BJ (cell line): Measurements from ENCODE around the gene C1orf52. TPM values are rescaled to one million over a fixed set of nuclear protein-coding genes. Genes with fewer than 3 reads are reported as not detected.

Source experiments
- CTCF ChIA-PET: fragments of 350-600 bp; formaldehyde crosslinking; extraction: SDS; loops from one replicate; lab custom pipeline; 2021; ENCODE audit warnings: antibody characterized with exemption, inconsistent platforms; lab: Yijun Ruan, JAX
- POLR2A ChIA-PET: fragments of 300-600 bp; sonication (Branson Sonifier 250); formaldehyde crosslinking; extraction: SDS; loops from one replicate; lab custom pipeline; 2021; ENCODE audit warnings: antibody characterized with exemption; lab: Charles Lee
- DNase-seq: peaks from one replicate; pipeline ENCODE4 v3.0.0-alpha.2; 2011; ENCODE audit warnings: low read depth
- H3K27me3 ChIP-seq: 2 replicates; pipeline ENCODE4 v1.6.0; 2011; ENCODE audit warnings: low read length; ENCODE audit not compliant: control insufficient read depth, insufficient read depth
- H3K36me3 ChIP-seq: 2 replicates; pipeline ENCODE4 v1.5.1; 2011; ENCODE audit warnings: low read length; ENCODE audit not compliant: control insufficient read depth, insufficient read depth
- H3K4me3 ChIP-seq: 2 replicates; pipeline ENCODE4 v1.5.1; 2011; ENCODE audit warnings: low read depth, mild to moderate bottlenecking, control low read depth, low read length
- polyA plus RNA-seq: library from polyadenylated mRNA; depleted of rRNA; stranded (reverse); fragments of >200 nt; gene quantifications from 2 replicates; pipeline ENCODE4 v1.2.3, GENCODE V29; 2011
- TF ChIP-seq, protein P1 (sequence below): IDR thresholded peaks from 2 replicates; pipeline ENCODE4 v1.5.1; 2011; ENCODE audit warnings: low read depth, mild to moderate bottlenecking, control low read depth, inconsistent platforms, low read length, moderate library complexity; ENCODE audit not compliant: insufficient read depth

Gene C1orf52
- polyA plus RNA-seq, 1 experiment, result 29.6 TPM

- Histone ChIP-seq H3K4me3 (no peak overlapping the region), H3K36me3 (no peaks in the 10 kb centered on the region), H3K27me3 (no peaks in the 10 kb centered on the region)
- TF ChIP-seq, protein P1, sequence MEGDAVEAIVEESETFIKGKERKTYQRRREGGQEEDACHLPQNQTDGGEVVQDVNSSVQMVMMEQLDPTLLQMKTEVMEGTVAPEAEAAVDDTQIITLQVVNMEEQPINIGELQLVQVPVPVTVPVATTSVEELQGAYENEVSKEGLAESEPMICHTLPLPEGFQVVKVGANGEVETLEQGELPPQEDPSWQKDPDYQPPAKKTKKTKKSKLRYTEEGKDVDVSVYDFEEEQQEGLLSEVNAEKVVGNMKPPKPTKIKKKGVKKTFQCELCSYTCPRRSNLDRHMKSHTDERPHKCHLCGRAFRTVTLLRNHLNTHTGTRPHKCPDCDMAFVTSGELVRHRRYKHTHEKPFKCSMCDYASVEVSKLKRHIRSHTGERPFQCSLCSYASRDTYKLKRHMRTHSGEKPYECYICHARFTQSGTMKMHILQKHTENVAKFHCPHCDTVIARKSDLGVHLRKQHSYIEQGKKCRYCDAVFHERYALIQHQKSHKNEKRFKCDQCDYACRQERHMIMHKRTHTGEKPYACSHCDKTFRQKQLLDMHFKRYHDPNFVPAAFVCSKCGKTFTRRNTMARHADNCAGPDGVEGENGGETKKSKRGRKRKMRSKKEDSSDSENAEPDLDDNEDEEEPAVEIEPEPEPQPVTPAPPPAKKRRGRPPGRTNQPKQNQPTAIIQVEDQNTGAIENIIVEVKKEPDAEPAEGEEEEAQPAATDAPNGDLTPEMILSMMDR, result no peak
- ChIA-PET POLR2A (no interaction called here), CTCF (interaction anchor here (1.1 kb wide), 1 partner anchor 16 kb away, joined by 4 read pairs; no protein-coding TSS in a partner anchor)
- DNase-seq, result peak; percentile 22
Measured at GRCh38 chr1:85214654-85215053, 44.8 kb downstream of the C1orf52 start.

- no peaks in the 10 kb centered on the region for H3K27me3 ChIP-seq
- ChIA-PET CTCF (no interaction called here), POLR2A (no interaction called here)
- no peak overlapping the region for H3K4me3 ChIP-seq
- no peak for DNase-seq
- TF ChIP-seq, protein P1, result no peak
- no peaks in the 10 kb centered on the region for H3K36me3 ChIP-seq
Measured at GRCh38 chr1:85208488-85208887, 51.0 kb downstream of the C1orf52 start.

- DNase-seq, result no peak
- H3K36me3 ChIP-seq, result no peaks in the 10 kb centered on the region
- ChIA-PET CTCF (no interaction called here), POLR2A (interaction anchor here (0.7 kb wide), 1 partner anchor 25 kb away, joined by 4 read pairs; no protein-coding TSS in a partner anchor)
- no peaks in the 10 kb centered on the region for H3K27me3 ChIP-seq
- no peak overlapping the region for H3K4me3 ChIP-seq
- TF ChIP-seq, protein P1, result no peak
Measured at GRCh38 chr1:85203573-85204171, 55.8 kb downstream of the C1orf52 start.

DNA sequence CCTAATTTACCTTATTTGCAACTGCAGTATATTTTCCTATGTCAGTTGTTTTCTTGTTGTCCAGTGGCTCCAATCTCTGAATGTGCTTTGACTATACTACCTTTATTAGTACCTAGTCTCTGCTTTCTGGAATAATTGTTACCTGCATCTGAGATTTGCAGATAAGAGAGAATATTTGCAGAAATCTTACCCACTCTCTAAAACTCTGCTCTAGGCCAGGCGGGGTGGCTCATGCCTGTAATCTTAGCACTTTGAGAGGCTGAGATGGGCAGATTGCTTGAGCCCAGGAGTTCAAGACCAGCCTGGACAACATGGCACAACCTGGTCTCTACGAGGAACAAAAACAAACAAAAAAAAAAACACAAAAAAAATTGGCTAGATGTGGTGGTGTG is 56.6 kb downstream of the C1orf52 start:
- ChIA-PET POLR2A (no interaction called here), CTCF (no interaction called here)
- no peaks in the 10 kb centered on the region for H3K36me3 ChIP-seq
- no peak for DNase-seq
- no peak overlapping the region for H3K4me3 ChIP-seq
- TF ChIP-seq, protein P1, result no peak
- H3K27me3 ChIP-seq, result no peaks in the 10 kb centered on the region

- no peaks in the 10 kb centered on the region for H3K27me3 ChIP-seq
- POLR2A ChIA-PET, result no interaction called here
Measured at GRCh38 chr1:85202092-85202863, 57.2 kb downstream of the C1orf52 start.

More at GRCh38 chr1:85202092-85202863, 57.2 kb downstream of the C1orf52 start:
- no peaks in the 10 kb centered on the region for H3K36me3 ChIP-seq
- TF ChIP-seq, protein P1, result no peak
- peak overlapping the region; percentile 64 for H3K4me3 ChIP-seq
- no peak for DNase-seq
- CTCF ChIA-PET, result interaction anchor here (1.3 kb wide), 1 partner anchor 93 kb away, joined by 6 read pairs; no protein-coding TSS in a partner anchor
